Activated T-cell treated with anti-CD3 and anti-CD28 coated beads, Interleukin-2, amount 50 U/mL, for 24 hours (primary cell): ENCODE data around the gene NAP1L3.

Experiments used
- DNase-seq: peaks from one replicate; pipeline ENCODE4 v3.0.0-alpha.2; 2020
- H3K27ac Mint-ChIP-seq: 2 replicates; pipeline ENCODE4 v1.8.0; 2020; ENCODE audit warnings: mild to moderate bottlenecking, mixed read lengths
- H3K27me3 Mint-ChIP-seq: 2 replicates; pipeline ENCODE4 v1.8.0; 2020; ENCODE audit warnings: mixed read lengths
- H3K36me3 Mint-ChIP-seq: 2 replicates; pipeline ENCODE4 v1.8.0; 2020; ENCODE audit warnings: low read depth, mixed read lengths
- H3K4me1 Mint-ChIP-seq: 2 replicates; pipeline ENCODE4 v1.8.0; 2020; ENCODE audit warnings: low read depth, mixed read lengths
- H3K4me3 Mint-ChIP-seq: 2 replicates; pipeline ENCODE4 v1.8.0; 2020; ENCODE audit warnings: mild to moderate bottlenecking, moderate library complexity, mixed read lengths
- H3K9me3 Mint-ChIP-seq: 2 replicates; pipeline ENCODE4 v1.8.0; 2020; ENCODE audit warnings: mixed read lengths

The NAP1L3 gene, protein sequence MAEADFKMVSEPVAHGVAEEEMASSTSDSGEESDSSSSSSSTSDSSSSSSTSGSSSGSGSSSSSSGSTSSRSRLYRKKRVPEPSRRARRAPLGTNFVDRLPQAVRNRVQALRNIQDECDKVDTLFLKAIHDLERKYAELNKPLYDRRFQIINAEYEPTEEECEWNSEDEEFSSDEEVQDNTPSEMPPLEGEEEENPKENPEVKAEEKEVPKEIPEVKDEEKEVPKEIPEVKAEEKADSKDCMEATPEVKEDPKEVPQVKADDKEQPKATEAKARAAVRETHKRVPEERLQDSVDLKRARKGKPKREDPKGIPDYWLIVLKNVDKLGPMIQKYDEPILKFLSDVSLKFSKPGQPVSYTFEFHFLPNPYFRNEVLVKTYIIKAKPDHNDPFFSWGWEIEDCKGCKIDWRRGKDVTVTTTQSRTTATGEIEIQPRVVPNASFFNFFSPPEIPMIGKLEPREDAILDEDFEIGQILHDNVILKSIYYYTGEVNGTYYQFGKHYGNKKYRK

DNA sequence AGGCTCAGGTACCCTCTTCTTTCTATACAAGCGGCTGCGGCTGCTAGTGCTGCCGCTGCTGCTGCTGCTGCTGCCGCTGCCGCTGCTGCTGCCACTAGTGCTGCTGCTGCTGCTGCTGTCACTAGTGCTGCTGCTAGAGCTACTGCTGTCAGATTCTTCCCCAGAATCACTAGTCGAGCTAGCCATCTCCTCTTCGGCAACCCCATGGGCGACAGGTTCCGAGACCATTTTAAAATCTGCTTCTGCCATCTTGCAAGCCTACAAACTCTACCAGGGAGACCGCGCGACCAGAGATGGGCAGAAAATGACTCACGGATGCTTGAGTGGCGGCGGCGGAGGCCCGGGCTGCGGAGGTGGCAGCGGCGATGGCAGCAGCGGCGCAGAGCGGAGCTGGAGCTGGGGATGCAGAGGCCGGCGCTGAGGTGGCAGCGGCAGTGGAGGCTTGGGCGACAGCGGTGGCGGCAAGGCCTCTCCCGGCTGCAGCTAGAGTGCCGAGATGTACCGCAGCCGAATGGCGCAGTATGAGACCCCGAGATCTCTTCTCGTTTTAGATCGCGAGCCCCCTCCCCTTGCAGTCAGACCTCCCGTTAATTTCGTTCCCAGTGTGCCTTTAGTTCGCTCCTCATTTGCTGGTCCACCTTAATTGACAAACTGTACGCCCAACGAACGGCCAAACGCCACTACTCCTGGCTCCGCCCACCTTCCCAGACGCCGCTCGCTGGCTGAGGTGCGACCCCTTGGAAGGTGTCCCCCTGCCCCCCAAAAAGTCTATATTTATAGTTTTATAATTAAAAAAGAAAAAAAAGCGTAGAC is at the start of gene NAP1L3:
Gene NAP1L3, minus strand, starts transcription at position 523 of the 813 bp plus-strand sequence. Its CDS starts 274 bp downstream, at position 249.
- H3K27me3 Mint-ChIP-seq = peaks cover 31% of the 10 kb centered on the region
- peaks cover 24% of the 10 kb centered on the region for H3K4me1 Mint-ChIP-seq
- H3K4me3 Mint-ChIP-seq = peak within 1 kb of the TSS; percentile 91
- H3K9me3 Mint-ChIP-seq = no peaks in the 10 kb centered on the region
- DNase-seq = peak; percentile 79
- H3K36me3 Mint-ChIP-seq = peaks cover 6% of the 10 kb centered on the region
- peak within 1 kb of the TSS; percentile 84 for H3K27ac Mint-ChIP-seq

DNA sequence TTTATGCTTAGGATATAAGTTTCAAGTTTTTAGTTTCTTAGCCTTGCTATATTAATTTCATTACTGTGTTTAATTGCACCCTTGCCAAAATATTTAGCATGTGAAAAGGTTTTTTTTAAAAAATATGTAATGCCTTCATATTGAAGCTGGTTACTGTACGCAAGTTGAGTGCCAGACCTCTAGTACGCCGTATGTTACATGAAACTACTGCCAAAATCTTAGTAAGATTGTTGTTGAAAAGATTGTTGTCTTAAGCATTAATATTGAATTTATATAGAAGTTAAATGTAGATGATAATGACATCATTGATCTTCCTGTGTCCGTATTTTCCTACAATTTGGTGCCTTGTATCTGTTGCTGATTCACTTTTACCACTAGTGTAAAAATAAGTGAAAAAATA is 37.7 kb upstream of the NAP1L3 start:
- no peak for DNase-seq
- Mint-ChIP-seq H3K27ac (no peak overlapping the region), H3K36me3 (no peaks in the 10 kb centered on the region), H3K4me3 (no peak overlapping the region), H3K27me3 (peaks cover 10% of the 10 kb centered on the region), H3K9me3 (no peaks in the 10 kb centered on the region), H3K4me1 (no peaks in the 10 kb centered on the region)

DNA sequence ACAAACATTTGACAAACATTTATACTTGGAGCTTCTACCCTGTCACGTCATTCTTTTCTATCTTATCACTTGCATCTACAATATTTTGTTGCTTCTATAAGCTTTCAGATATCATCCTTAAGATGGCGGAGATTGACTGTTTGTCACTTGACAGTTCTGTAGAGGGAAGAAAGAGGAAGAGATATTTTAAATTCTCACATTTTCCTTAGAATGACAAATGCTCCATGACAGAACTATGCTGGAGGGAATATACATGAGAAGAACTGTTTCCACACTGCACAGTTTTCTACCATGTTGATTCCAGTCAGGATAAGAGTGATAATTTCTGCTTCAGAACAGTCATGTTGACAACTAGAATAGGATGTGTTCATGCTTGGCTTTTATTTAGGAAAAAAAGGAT is 30.3 kb upstream of the NAP1L3 start:
- H3K27me3 Mint-ChIP-seq = peaks cover 10% of the 10 kb centered on the region

DNA sequence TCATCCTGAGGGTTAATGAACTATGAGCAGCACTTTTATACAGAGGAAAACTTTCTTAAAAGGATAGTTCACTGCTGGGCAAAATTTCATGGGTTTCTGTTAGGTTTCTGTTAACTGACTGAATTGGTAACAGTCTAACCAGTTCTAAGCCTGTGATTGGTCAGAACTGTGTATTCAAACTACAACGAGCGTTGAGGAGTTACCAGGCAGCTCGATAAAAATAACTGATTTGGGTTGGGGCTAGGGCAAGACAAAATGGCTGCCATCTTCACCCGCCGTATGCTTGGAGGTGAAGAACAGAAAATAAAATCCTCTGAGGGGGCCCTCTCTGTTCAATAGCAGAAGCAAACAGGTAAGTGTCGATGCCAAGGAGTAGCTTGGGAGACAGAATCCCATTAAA is 22.6 kb upstream of the NAP1L3 start:
- no peaks in the 10 kb centered on the region for H3K4me1 Mint-ChIP-seq
- no peak overlapping the region for H3K4me3 Mint-ChIP-seq
- H3K9me3 Mint-ChIP-seq = no peaks in the 10 kb centered on the region
- H3K27ac Mint-ChIP-seq = no peak overlapping the region
- H3K36me3 Mint-ChIP-seq = no peaks in the 10 kb centered on the region
- DNase-seq = no peak
- peaks cover 7% of the 10 kb centered on the region for H3K27me3 Mint-ChIP-seq

More for the DNA sequence above, 30.3 kb upstream of the NAP1L3 start:
- Mint-ChIP-seq H3K9me3 (no peaks in the 10 kb centered on the region), H3K4me3 (no peak overlapping the region), H3K36me3 (no peaks in the 10 kb centered on the region), H3K27ac (no peak overlapping the region), H3K4me1 (no peaks in the 10 kb centered on the region)
- no peak for DNase-seq

DNA sequence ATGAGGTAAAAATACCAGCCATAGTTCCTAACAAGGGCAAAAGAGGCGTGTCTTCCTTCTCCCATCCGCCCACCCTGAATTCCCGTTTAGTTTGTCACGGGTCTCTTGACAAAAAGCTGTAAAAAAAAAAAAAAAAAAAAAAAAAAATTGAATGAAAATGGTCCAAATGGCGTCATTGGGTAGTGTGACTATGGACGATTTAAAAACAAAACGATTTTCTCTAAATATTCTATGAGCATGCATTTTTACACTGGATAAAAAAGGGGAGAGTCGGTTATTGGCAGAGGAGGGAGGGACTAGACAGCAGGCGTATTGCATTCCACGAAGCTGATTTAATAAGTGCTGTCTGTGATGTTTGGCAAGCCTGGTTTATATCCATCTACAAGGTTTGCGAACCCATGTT is 492 bp upstream of the NAP1L3 start, which contains the start of gene FAM133A:
Gene FAM133A, plus strand, starts transcription at position 338 of the 403 bp plus-strand sequence. CDS start 35,214 bp downstream, outside the sequence.
- peaks cover 31% of the 10 kb centered on the region for H3K27me3 Mint-ChIP-seq
- H3K27ac Mint-ChIP-seq = peak within 1 kb of the TSS; percentile 84
- H3K36me3 Mint-ChIP-seq = peaks cover 6% of the 10 kb centered on the region
- H3K4me3 Mint-ChIP-seq = peak within 1 kb of the TSS; percentile 91
- H3K9me3 Mint-ChIP-seq = no peaks in the 10 kb centered on the region
- H3K4me1 Mint-ChIP-seq = peaks cover 24% of the 10 kb centered on the region
- DNase-seq = no peak

DNA sequence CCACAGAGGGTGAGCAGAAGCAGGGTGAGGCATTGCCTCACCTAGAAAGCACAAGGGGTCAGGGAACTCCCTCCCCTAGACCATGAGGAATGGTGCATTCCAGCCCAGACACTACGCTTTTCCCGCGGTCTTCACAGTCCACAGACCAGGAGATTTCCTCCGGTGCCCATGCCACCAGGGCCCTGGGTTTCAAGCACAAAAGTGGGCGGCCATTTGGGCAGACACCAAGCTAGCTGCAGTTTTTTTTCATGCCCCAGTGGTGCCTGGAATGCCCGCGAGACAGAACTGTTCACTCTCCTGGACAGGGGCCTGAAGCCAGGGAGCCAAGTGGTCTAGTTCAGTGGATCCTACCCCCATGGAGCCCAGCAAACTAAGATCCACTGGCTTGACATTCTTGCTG is 12.8 kb downstream of the NAP1L3 start:
- Mint-ChIP-seq H3K27me3 (peaks cover 32% of the 10 kb centered on the region), H3K9me3 (no peaks in the 10 kb centered on the region), H3K27ac (no peak overlapping the region), H3K4me1 (no peaks in the 10 kb centered on the region), H3K36me3 (no peaks in the 10 kb centered on the region), H3K4me3 (no peak overlapping the region)
- no peak for DNase-seq

DNA sequence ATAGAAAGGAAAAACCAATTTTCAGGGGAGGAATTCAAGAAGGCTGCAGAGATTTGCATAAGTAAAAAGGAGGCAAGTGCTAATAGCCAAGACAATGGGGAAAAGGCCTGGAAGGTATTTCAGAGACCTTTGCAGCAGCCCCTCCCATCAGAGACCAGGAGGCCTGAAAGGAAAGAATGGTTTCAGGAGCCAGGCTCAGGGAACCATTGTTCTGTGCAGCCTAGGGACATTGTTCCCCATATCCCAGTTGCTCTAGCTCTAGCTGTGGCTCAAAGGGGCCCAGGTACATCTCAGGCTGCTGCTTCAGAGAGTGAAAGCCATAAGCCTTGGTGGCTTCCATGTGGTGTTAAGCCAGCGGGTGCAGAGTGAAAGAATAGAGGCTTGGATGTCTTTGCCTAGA is 24.0 kb downstream of the NAP1L3 start:
- DNase-seq = no peak
- Mint-ChIP-seq H3K4me1 (no peaks in the 10 kb centered on the region), H3K9me3 (no peaks in the 10 kb centered on the region), H3K27ac (no peak overlapping the region), H3K36me3 (no peaks in the 10 kb centered on the region), H3K27me3 (peaks cover 7% of the 10 kb centered on the region), H3K4me3 (no peak overlapping the region)

DNA sequence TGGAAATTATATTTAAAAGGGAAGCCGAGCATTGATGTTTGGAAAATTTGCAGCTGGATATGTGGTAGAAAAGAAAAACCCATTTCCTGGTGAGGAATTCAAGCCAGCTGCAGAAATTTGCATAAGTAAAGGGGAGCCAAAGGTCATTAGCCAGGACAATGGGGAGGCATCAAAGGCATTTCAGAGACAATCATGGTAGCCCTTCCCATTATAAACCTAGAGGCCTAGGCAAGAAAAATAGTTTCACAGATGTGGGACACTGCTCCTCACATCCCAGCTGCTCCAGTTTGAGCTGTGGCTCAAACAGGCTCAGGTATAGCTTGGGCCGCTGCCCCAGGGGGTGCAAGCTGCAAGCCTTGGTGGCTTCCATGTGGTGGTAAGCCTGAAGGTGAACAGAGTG is 35.8 kb downstream of the NAP1L3 start:
- Mint-ChIP-seq H3K36me3 (no peaks in the 10 kb centered on the region), H3K9me3 (no peaks in the 10 kb centered on the region), H3K4me3 (no peak overlapping the region), H3K4me1 (no peaks in the 10 kb centered on the region), H3K27ac (no peak overlapping the region), H3K27me3 (peaks cover 25% of the 10 kb centered on the region)
- no peak for DNase-seq
